Measurements from ENCODE around the gene SLBP.

Gene SLBP

GRCh38 chr4:1646690-1647089 is 65.4 kb downstream of the SLBP start:
- TF ChIP-seq CTCF (IDR thresholded peaks at IDR 0.05; ENCODE audit: low read depth, low read length): no peak
- no peak for DNase-seq

GRCh38 chr4:1644891-1645657 is 67.0 kb downstream of the SLBP start:
- Histone ChIP-seq H3K4me3 (ENCODE audit: low read depth, low read length) (no peak overlapping the region), H3K36me3 (no peaks in the 10 kb centered on the region), H3K27ac (no peak overlapping the region), H3K27me3 (ENCODE audit: insufficient read depth, low read depth, severe bottlenecking) (no peaks in the 10 kb centered on the region), H3K9me3 (ENCODE audit: severe bottlenecking) (no peaks in the 10 kb centered on the region)
- TF ChIP-seq CTCF (IDR thresholded peaks at IDR 0.05; ENCODE audit: low read depth, low read length): no peak
- DNase-seq: no peak

More at GRCh38 chr4:1646690-1647089, 65.4 kb downstream of the SLBP start:
- Histone ChIP-seq H3K4me3 (ENCODE audit: low read depth, low read length) (no peak overlapping the region), H3K27me3 (ENCODE audit: insufficient read depth, low read depth, severe bottlenecking) (no peaks in the 10 kb centered on the region), H3K9me3 (ENCODE audit: severe bottlenecking) (no peaks in the 10 kb centered on the region), H3K36me3 (no peaks in the 10 kb centered on the region), H3K27ac (no peak overlapping the region)

- Histone ChIP-seq H3K36me3 (no peaks in the 10 kb centered on the region), H3K4me3 (ENCODE audit: low read depth, low read length) (no peak overlapping the region), H3K27ac (no peak overlapping the region), H3K27me3 (ENCODE audit: insufficient read depth, low read depth, severe bottlenecking) (no peaks in the 10 kb centered on the region), H3K9me3 (ENCODE audit: severe bottlenecking) (no peaks in the 10 kb centered on the region)
- no peak for TF ChIP-seq CTCF (IDR thresholded peaks at IDR 0.05; ENCODE audit: low read depth, low read length)
- DNase-seq: no peak
Measured at GRCh38 chr4:1643971-1644735, 68.0 kb downstream of the SLBP start.

Measured in WERI-Rb-1 (cell line).